ENCODE measurements around the gene PRG2. TPM values are rescaled to one million over a fixed set of nuclear protein-coding genes. Genes with fewer than 3 reads are reported as not detected.

Gene PRG2, protein sequence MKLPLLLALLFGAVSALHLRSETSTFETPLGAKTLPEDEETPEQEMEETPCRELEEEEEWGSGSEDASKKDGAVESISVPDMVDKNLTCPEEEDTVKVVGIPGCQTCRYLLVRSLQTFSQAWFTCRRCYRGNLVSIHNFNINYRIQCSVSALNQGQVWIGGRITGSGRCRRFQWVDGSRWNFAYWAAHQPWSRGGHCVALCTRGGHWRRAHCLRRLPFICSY
- total RNA-seq (2012; rRNA removed), result 0.25 TPM in 1 of 2 replicates, not detected in the other

DNA sequence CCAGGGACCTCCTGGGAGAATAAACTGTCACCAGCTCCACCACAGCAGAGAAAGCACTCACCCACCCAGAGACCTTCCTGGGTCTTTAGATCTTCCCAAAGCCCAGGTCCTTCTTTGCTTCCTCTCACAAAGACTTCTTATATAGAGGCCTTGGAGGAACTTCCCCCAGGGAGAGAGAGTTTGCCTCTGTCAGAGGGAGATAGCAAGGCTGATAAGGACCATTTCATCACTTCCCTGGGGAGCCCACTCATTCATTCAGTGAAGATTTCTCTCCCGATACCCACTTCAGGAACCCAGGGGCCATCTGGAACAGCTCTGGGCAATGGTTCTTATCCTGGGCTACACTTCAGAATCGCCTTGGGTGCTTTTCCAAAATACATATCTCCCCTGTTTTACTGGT is at the start of gene PRG2:
Gene PRG2 (minus strand): TSS at position 116 of the 400 bp plus-strand sequence. CDS start 706 bp downstream, outside the sequence.
- no peaks in the 10 kb centered on the region for H3K4me1 ChIP-seq (ENCODE audit: control insufficient read depth, insufficient read depth, low read length)

DNA sequence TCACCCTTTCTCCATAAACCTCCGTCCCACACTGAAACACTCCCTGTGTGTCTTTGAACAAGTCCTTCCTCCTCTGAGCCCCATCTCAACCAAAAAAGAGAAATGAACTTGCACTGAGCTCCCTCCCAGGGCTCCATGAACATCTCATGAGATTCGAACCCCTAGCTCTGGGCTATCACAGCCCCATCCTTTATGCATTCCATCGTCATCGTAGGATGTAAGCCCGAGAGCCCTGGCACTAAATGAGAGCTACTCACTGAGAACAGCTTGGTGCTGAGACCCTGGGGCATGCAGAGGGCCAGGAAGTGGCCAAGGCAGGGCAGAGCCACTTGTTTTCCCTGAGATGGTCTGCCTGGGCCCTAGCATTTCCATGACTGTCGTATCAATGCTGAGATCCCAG is 49.3 kb upstream of the PRG2 start:
- Histone ChIP-seq H3K4me3 (ENCODE audit: low read length) (no peak overlapping the region), H3K9me3 (replicated peaks; ENCODE audit: low read length) (no peaks in the 10 kb centered on the region), H3K4me1 (ENCODE audit: control insufficient read depth, insufficient read depth, low read length) (peaks cover 12% of the 10 kb centered on the region), H3K36me3 (ENCODE audit: insufficient read depth, low read length) (no peaks in the 10 kb centered on the region), H3K4me2 (ENCODE audit: low read length) (no peak overlapping the region), H3K27me3 (ENCODE audit: control insufficient read depth, insufficient read depth, low read length) (peaks cover 9% of the 10 kb centered on the region), H3K9ac (ENCODE audit: low read depth, low read length) (no peak overlapping the region)

More for the DNA sequence above, at the start of gene PRG2:
- H3K27me3 ChIP-seq (ENCODE audit: control insufficient read depth, insufficient read depth, low read length), result peaks cover 69% of the 10 kb centered on the region
- no peaks in the 10 kb centered on the region for H3K9me3 ChIP-seq (replicated peaks; ENCODE audit: low read length)
- H3K4me2 ChIP-seq (ENCODE audit: low read length), result no peak within 1 kb of the TSS
- no peak within 1 kb of the TSS for H3K4me3 ChIP-seq (ENCODE audit: low read length)
- H3K9ac ChIP-seq (ENCODE audit: low read depth, low read length), result no peak within 1 kb of the TSS
- H3K36me3 ChIP-seq (ENCODE audit: insufficient read depth, low read length), result no peaks in the 10 kb centered on the region

DNA sequence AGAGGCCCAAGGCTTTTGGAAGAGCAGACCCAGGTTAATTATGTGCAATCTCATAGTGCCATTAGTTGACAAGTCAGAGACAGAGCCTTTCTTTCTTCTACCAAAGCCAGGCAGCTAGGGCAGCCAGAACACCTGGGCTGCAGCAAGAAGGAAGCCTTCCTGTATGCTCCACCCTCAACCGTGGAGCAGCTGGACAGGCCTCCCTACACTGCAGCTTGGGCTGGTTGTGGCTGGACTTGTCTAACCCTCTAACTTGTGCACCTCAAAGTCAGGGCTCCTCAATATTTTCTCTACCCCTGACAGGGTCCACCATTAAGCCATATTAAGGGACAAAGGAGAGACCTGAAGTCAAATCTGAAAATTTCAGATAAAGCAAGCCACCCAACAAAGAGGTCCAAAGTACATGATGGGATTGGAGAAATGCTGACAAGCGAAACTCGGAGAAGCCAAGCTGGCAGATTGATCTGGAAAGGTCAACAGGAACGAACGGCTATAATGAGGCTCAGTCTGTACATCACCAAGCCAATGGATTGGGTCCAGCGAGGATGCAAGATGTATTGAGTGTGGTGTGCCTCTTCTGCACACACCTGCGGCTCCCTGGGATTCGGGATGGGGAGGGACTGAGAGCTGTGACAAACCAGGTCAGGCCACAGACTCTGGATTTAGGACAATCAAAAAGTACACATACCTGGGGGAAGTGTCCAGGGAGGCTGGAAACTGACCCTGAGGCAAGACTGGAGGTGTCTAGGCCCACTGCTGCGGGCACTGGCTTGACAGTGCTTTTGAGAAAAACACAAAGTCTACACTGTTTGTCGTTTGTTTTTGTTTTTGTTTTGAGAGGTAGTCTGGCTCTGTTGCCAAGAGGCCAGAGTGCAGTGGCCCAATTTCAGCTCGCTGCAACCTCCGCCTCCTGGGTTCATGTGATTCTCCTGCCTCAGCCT is 48.2 kb upstream of the PRG2 start:
- Histone ChIP-seq H3K4me1 (ENCODE audit: control insufficient read depth, insufficient read depth, low read length) (peaks cover 13% of the 10 kb centered on the region), H3K4me2 (ENCODE audit: low read length) (no peak overlapping the region), H3K9ac (ENCODE audit: low read depth, low read length) (no peak overlapping the region), H3K4me3 (ENCODE audit: low read length) (no peak overlapping the region), H3K36me3 (ENCODE audit: insufficient read depth, low read length) (no peaks in the 10 kb centered on the region), H3K9me3 (replicated peaks; ENCODE audit: low read length) (no peaks in the 10 kb centered on the region), H3K27me3 (ENCODE audit: control insufficient read depth, insufficient read depth, low read length) (peaks cover 9% of the 10 kb centered on the region)

DNA sequence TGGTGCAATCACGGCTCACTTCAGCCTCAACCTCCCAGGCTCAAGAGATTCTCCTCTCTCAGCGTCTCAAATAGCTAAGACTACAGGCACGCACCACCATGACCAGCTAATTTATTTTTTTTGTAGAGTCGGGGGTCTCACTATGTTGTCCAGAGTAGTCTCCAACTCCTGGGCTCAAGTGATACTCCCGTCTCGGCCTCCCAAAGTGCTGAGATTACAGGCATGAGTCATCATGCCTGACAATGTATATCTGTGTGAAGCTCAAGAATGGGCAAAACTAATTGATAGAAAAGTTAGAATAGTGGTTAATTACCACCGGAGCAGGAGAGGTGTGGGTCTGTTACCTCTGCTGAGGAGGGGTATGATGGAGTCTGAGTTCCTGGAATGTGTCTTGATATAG is 45.6 kb upstream of the PRG2 start:
- Histone ChIP-seq H3K36me3 (ENCODE audit: insufficient read depth, low read length) (no peaks in the 10 kb centered on the region), H3K27me3 (ENCODE audit: control insufficient read depth, insufficient read depth, low read length) (peaks cover 9% of the 10 kb centered on the region), H3K9me3 (replicated peaks; ENCODE audit: low read length) (no peaks in the 10 kb centered on the region), H3K9ac (ENCODE audit: low read depth, low read length) (no peak overlapping the region), H3K4me1 (ENCODE audit: control insufficient read depth, insufficient read depth, low read length) (peaks cover 22% of the 10 kb centered on the region), H3K4me2 (ENCODE audit: low read length) (no peak overlapping the region), H3K4me3 (ENCODE audit: low read length) (no peak overlapping the region)

DNA sequence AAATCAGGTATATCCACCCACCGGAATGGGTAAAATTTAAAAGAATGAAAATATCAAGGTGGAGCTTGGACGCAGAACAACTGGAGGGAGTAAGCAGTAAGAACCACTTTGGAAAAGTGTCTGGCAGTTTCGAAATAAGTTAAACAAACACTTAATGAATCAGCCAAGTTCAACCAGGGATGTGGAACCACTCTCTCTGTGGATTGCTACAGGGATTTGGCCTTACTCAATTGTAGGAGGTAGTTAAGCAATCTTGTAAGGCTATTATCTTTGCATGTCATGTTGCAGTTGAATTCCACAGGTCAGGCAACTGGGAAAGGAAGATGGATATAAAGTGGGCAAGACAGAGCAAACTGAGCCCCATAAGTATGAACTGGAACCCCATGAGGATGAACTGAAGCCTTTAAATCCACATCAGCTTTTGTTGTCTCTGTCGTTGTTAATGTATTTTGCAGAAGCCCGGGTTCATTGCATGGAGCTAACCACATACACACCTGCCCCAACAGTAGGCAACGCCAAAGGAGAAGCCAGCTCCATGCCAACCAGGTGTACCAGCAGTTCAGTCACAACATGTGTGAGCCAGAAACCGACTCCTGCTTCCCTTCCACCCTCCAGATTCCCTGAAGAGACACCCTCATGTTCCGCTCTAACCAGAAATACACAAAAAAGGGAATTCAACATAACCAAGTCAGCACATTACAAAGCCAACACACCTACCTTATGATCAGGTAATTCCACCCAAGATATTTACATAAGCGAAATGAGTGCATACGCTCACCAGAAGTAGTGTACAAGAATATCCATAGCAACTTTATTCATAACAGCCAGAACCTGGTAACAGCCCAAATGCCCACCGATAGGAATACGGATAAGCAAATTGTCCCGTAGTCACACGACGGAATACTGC is 44.4 kb upstream of the PRG2 start:
- no peak overlapping the region for H3K4me3 ChIP-seq (ENCODE audit: low read length)

DNA sequence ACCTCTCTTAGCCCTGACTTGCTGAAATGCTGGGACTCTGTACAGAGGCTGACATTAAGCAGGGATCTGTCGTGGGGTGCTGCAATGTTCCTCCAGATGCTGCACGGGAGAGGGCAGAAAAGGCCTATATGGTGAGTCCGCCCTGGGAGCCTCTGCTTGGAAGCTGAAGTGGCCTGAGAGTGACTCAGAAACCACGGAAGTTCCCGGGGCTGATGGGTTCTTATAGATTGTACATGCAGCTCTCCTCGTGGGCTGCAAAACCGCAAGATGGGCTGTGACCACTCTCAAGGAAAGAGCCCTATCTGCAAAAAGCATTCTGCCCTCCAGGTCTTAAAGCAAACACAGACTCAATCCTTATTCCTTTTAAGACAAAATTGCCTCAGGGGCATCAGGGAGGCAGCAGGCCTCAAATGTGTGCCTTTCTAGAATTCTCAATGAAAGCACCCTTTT is 42.3 kb upstream of the PRG2 start:
- no peak overlapping the region for H3K9ac ChIP-seq (ENCODE audit: low read depth, low read length)
- H3K4me2 ChIP-seq (ENCODE audit: low read length), result no peak overlapping the region
- no peaks in the 10 kb centered on the region for H3K36me3 ChIP-seq (ENCODE audit: insufficient read depth, low read length)
- peaks cover 27% of the 10 kb centered on the region for H3K4me1 ChIP-seq (ENCODE audit: control insufficient read depth, insufficient read depth, low read length)
- H3K4me3 ChIP-seq (ENCODE audit: low read length), result no peak overlapping the region
- no peaks in the 10 kb centered on the region for H3K9me3 ChIP-seq (replicated peaks; ENCODE audit: low read length)
- H3K27me3 ChIP-seq (ENCODE audit: control insufficient read depth, insufficient read depth, low read length), result peaks cover 3% of the 10 kb centered on the region

More for the DNA sequence above, 44.4 kb upstream of the PRG2 start:
- no peaks in the 10 kb centered on the region for H3K9me3 ChIP-seq (replicated peaks; ENCODE audit: low read length)
- H3K4me1 ChIP-seq (ENCODE audit: control insufficient read depth, insufficient read depth, low read length), result peaks cover 22% of the 10 kb centered on the region
- no peaks in the 10 kb centered on the region for H3K36me3 ChIP-seq (ENCODE audit: insufficient read depth, low read length)
- peak overlapping the region; percentile 29 for H3K4me2 ChIP-seq (ENCODE audit: low read length)
- no peak overlapping the region for H3K9ac ChIP-seq (ENCODE audit: low read depth, low read length)
- H3K27me3 ChIP-seq (ENCODE audit: control insufficient read depth, insufficient read depth, low read length), result peaks cover 9% of the 10 kb centered on the region

DNA sequence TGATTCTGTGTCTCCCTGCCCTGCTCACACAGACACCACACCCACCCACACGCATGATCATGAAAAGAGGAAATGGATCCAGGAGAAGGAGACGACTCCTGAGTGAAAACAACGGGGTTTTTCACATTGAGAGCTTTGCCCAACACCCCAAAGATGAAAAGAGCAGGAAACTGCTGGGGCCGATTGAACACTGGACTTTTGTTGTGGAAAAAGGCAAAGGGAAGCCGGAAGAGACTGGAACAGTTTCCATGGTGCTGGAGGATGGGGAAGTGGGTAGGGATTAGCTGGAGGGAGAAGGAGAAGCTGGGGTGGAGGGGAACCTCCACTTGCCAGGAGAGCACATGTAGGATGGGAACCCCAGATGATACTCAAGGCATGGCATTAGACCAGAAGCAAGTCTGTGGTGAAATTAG is 41.7 kb upstream of the PRG2 start:
- Histone ChIP-seq H3K4me1 (ENCODE audit: control insufficient read depth, insufficient read depth, low read length) (peaks cover 33% of the 10 kb centered on the region), H3K9me3 (replicated peaks; ENCODE audit: low read length) (no peaks in the 10 kb centered on the region), H3K27me3 (ENCODE audit: control insufficient read depth, insufficient read depth, low read length) (peaks cover 3% of the 10 kb centered on the region), H3K4me2 (ENCODE audit: low read length) (no peak overlapping the region), H3K9ac (ENCODE audit: low read depth, low read length) (no peak overlapping the region), H3K4me3 (ENCODE audit: low read length) (no peak overlapping the region), H3K36me3 (ENCODE audit: insufficient read depth, low read length) (no peaks in the 10 kb centered on the region)

DNA sequence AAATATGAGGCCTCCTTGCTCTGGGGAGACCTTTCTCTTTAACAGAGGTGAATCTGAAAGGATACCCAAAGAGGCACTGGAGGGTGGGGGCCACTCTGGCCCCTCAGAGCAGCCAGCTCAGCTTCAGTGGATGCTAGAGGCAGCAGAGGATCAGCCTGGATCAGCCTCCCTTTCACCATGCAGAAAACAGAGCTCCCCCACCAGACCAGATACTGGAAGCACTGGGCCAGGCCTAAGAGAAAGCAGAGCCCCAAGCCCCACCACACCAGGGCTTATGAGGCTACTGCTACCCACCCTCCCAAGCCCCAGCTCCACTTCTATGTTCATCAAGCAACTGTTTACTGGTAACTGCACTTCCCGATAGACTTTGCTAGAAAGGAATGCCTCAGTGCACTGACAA is 40.5 kb upstream of the PRG2 start:
- H3K4me1 ChIP-seq (ENCODE audit: control insufficient read depth, insufficient read depth, low read length), result peaks cover 45% of the 10 kb centered on the region

DNA sequence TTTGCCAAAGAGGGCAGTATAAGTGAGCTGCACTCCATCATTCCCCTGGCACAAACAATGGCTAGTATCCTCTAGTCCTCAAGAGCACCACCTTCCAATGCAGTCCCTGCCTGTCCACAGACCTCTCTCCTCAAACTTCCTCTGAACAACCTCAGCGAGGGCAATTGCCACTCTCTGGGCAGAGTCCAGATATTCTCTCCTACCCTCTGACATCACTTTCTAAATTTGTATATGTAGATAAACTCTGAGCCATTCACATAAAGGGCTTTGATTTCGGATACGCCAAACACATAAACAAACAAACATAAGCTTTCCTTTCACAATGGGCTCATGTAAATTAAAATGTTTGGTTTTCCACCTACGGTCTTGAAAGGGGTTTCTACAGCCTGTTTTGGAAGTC is 39.5 kb upstream of the PRG2 start:
- Histone ChIP-seq H3K27me3 (ENCODE audit: control insufficient read depth, insufficient read depth, low read length) (no peaks in the 10 kb centered on the region), H3K9ac (ENCODE audit: low read depth, low read length) (no peak overlapping the region), H3K9me3 (replicated peaks; ENCODE audit: low read length) (no peaks in the 10 kb centered on the region), H3K4me3 (ENCODE audit: low read length) (no peak overlapping the region), H3K36me3 (ENCODE audit: insufficient read depth, low read length) (peaks cover 4% of the 10 kb centered on the region), H3K4me2 (ENCODE audit: low read length) (no peak overlapping the region), H3K4me1 (ENCODE audit: control insufficient read depth, insufficient read depth, low read length) (peaks cover 51% of the 10 kb centered on the region)

More for the DNA sequence above, 40.5 kb upstream of the PRG2 start:
- no peaks in the 10 kb centered on the region for H3K36me3 ChIP-seq (ENCODE audit: insufficient read depth, low read length)
- no peak overlapping the region for H3K4me2 ChIP-seq (ENCODE audit: low read length)
- H3K27me3 ChIP-seq (ENCODE audit: control insufficient read depth, insufficient read depth, low read length), result no peaks in the 10 kb centered on the region
- H3K4me3 ChIP-seq (ENCODE audit: low read length), result no peak overlapping the region
- H3K9me3 ChIP-seq (replicated peaks; ENCODE audit: low read length), result no peaks in the 10 kb centered on the region
- no peak overlapping the region for H3K9ac ChIP-seq (ENCODE audit: low read depth, low read length)

DNA sequence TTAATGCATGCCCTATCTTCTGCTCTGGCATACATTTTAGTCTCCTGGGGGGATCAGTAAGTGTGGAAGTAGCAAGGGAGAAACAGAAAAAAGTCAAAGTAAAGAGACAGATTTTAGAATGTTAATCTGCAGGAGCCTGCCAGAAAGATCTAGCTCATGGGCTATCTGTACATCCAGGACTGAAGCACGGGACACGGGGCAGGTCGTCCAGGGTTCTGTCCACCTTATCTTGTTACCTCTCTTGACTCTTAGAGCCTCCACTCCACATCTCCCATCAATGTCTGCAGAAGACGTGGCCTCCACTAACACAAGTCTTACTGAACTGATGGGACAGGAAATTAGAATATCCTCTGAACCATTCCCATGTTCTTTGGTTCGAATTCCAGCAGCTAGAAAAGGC is 38.2 kb upstream of the PRG2 start:
- H3K4me2 ChIP-seq (ENCODE audit: low read length), result no peak overlapping the region
- no peak overlapping the region for H3K9ac ChIP-seq (ENCODE audit: low read depth, low read length)
- no peak overlapping the region for H3K4me3 ChIP-seq (ENCODE audit: low read length)
- peaks cover 8% of the 10 kb centered on the region for H3K36me3 ChIP-seq (ENCODE audit: insufficient read depth, low read length)
- peaks cover 52% of the 10 kb centered on the region for H3K4me1 ChIP-seq (ENCODE audit: control insufficient read depth, insufficient read depth, low read length)
- H3K9me3 ChIP-seq (replicated peaks; ENCODE audit: low read length), result no peaks in the 10 kb centered on the region
- no peaks in the 10 kb centered on the region for H3K27me3 ChIP-seq (ENCODE audit: control insufficient read depth, insufficient read depth, low read length)

DNA sequence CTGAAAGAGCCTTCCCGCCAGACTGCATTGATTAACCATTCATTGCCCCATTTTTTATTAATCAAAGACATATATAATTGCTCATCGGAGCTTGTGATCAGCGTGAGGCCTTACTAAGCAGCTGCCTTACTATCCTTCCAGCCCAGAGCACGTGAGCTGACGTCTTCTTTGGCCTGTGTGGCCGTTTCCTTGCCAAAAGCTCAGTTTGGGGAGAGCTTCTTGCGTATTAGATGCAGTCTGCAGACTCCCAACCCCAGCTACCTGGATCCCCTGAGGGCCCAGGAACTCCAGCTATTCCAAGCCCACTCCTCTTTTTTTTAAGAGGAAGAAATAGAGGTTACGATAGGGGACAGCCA is 37.3 kb upstream of the PRG2 start:
- H3K4me1 ChIP-seq (ENCODE audit: control insufficient read depth, insufficient read depth, low read length), result peaks cover 50% of the 10 kb centered on the region
- peak overlapping the region; percentile 70 for H3K4me2 ChIP-seq (ENCODE audit: low read length)
- H3K4me3 ChIP-seq (ENCODE audit: low read length), result no peak overlapping the region
- H3K36me3 ChIP-seq (ENCODE audit: insufficient read depth, low read length), result peaks cover 10% of the 10 kb centered on the region
- H3K27me3 ChIP-seq (ENCODE audit: control insufficient read depth, insufficient read depth, low read length), result no peaks in the 10 kb centered on the region
- H3K9ac ChIP-seq (ENCODE audit: low read depth, low read length), result peak overlapping the region; percentile 72
- no peaks in the 10 kb centered on the region for H3K9me3 ChIP-seq (replicated peaks; ENCODE audit: low read length)
